Erythroblast (primary cell): ENCODE data around the gene S100A1.

Source experiments
- GATA1 ChIP-seq: IDR thresholded peaks from 2 replicates; pipeline ENCODE4 v1.6.1; 2011; ENCODE audit warnings: low read depth, mild to moderate bottlenecking, control low read depth, low read length, moderate library complexity
- POLR2A ChIP-seq: IDR thresholded peaks from 2 replicates; pipeline ENCODE4 v1.6.1; 2011; ENCODE audit warnings: mild to moderate bottlenecking, low read length

GRCh38 chr1:153658400-153659174 is 30.4 kb downstream of the S100A1 start, which contains the start of gene SNAPIN:
- TF ChIP-seq POLR2A = peak; percentile 69
- no peak for TF ChIP-seq GATA1
